GM23338 (cell line): ENCODE measurements around the gene NDUFV1.

Source experiments
- CREB1 ChIP-seq: fragments of 250-450 bp; sonication (Bioruptor Pico); IDR thresholded peaks from 2 replicates; pipeline ENCODE4 v1.5.0; 2020; ENCODE audit warnings: low read depth, mild to moderate bottlenecking, moderate library complexity
- CTCF ChIP-seq, 2 experiments: fragments of 200-600 bp in 1 of 2; sonication (generic) in 1 of 2; conservative IDR thresholded peaks; 2 replicates each; pipeline versions ENCODE4 v1.5.1 to v1.6.1; 2016 to 2017; ENCODE audit warnings: antibody characterized with exemption in 2 of 2, low read depth in 2 of 2, mild to moderate bottlenecking in 2 of 2, moderate library complexity in 1 of 2
- ETS1 ChIP-seq: IDR thresholded peaks from 2 replicates; pipeline ENCODE4 v1.6.1; 2016; ENCODE audit warnings: antibody characterized with exemption
- EZH2 ChIP-seq: fragments of 200-600 bp; sonication (generic); IDR thresholded peaks from one replicate; pipeline ENCODE4 v1.8.0; 2017; ENCODE audit warnings: antibody characterized with exemption, mild to moderate bottlenecking, low read depth; ENCODE audit not compliant: unreplicated experiment
- EZH2phosphoT487 ChIP-seq: fragments of 200-600 bp; sonication (generic); IDR thresholded peaks from one replicate; pipeline ENCODE4 v1.8.1; 2018; ENCODE audit warnings: antibody characterized with exemption; ENCODE audit not compliant: unreplicated experiment
- JUNB ChIP-seq: IDR thresholded peaks from one replicate; pipeline ENCODE4 v1.6.1; 2016; ENCODE audit warnings: antibody characterized with exemption; ENCODE audit not compliant: unreplicated experiment
- NANOG ChIP-seq: IDR thresholded peaks from 2 replicates; pipeline ENCODE4 v1.6.1; 2016; ENCODE audit warnings: antibody characterized with exemption, borderline replicate concordance
- POLR2AphosphoS5 ChIP-seq: IDR thresholded peaks from 2 replicates; pipeline ENCODE4 v1.6.1; 2016; ENCODE audit warnings: antibody characterized with exemption, low read depth
- REST ChIP-seq: IDR thresholded peaks from one replicate; pipeline ENCODE4 v1.6.1; 2018; ENCODE audit warnings: antibody characterized with exemption; ENCODE audit not compliant: unreplicated experiment
- STAT1 ChIP-seq: IDR thresholded peaks from one replicate; pipeline ENCODE4 v1.6.1; 2016; ENCODE audit warnings: antibody characterized with exemption; ENCODE audit not compliant: unreplicated experiment
- ZNF114 ChIP-seq: fragments of 250-450 bp; sonication (Bioruptor Pico); IDR thresholded peaks from 2 replicates; pipeline ENCODE4 v1.5.0; 2020; ENCODE audit warnings: mild to moderate bottlenecking, moderate library complexity
- ZNF331 ChIP-seq: fragments of 250-450 bp; sonication (Bioruptor Pico); IDR thresholded peaks from 2 replicates; pipeline ENCODE4 v1.5.0; 2020; ENCODE audit warnings: low read depth, mild to moderate bottlenecking, moderate library complexity
- ZNF462 ChIP-seq: fragments of 250-450 bp; sonication (Bioruptor Pico); IDR thresholded peaks from 2 replicates; pipeline ENCODE4 v1.5.0; 2020; ENCODE audit warnings: mild to moderate bottlenecking, moderate library complexity

GRCh38 chr11:67606093-67606491 lies 644 bp upstream of the NDUFV1 start:
- TF ChIP-seq CTCF (conservative IDR thresholded peaks at IDR 0.05; ENCODE audit: low read depth in 2 of 2), result no peak
- TF ChIP-seq ETS1, result no peak
- no peak for TF ChIP-seq CREB1 (CRISPR knock-in tag)
- no peak for TF ChIP-seq JUNB
- TF ChIP-seq EZH2, result no peak
- TF ChIP-seq NANOG, result no peak
- no peak for TF ChIP-seq ZNF114 (CRISPR knock-in tag)
- TF ChIP-seq REST, result no peak
- TF ChIP-seq POLR2AphosphoS5, result no peak
- no peak for TF ChIP-seq EZH2phosphoT487
- TF ChIP-seq ZNF331 (CRISPR knock-in tag), result no peak
- TF ChIP-seq STAT1, result no peak
- no peak for TF ChIP-seq ZNF462 (CRISPR knock-in tag)
